NCI-H526 treated with DMSO at 0.1 percent for 48 hours (cell line): Measurements from ENCODE around the gene ARHGAP23.
"Not testable (repeated sequence)": the region's sequence is repeated elsewhere in the genome, so short reads cannot be mapped to it uniquely, and the experiment has no call there.

ENCODE experiments used
- DNase-seq: peaks from one replicate; lab custom pipeline; 2025; lab: John Stamatoyannopoulos, UW

ARHGAP23 gene

DNA sequence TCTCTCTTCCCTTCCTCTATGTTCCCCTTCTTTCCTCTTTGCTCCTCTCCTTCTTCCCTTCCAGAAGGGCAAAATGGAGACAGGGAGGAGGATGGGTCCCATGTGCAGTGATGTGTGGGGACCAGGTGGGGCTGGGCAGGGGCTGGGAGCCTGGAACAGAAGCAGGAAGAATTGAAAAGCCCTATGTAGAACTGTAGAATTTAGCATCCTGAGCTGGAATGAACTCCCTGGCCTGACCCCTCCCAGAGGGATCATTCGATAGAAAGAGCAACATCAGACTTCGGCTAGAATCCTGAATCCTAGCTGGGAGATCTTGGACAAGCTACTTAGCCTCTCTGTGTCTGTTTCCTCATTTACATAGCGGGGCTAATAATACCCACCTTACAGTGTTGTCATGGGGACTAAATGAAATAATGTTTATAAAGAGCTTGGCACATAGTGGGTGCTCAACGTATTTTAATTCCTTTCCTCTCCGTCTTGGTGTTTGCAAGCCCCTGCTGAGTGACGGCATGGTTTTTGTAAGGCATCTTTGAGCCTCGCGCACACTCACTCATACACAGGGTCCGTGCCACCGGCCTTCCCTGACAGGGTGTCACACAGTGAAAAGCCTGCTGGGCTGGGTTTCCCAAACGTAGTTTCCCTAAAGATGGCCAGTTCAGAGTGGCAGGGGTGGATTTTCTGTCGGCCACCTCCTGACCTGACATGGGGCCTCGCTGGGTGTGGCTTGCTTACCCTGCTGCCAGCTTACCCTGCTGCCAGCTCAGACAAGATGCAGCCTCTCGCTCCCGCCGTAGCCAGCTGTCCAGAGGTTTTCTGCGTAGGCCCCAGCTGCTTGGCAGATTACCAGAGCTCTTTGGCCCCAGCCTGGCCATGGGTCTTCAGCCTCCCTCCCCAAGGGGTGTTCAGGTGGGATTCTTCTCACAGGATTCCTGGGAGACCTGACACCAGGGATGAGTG lies 6.1 kb upstream of the ARHGAP23 start:
- DNase-seq, result no peak

DNA sequence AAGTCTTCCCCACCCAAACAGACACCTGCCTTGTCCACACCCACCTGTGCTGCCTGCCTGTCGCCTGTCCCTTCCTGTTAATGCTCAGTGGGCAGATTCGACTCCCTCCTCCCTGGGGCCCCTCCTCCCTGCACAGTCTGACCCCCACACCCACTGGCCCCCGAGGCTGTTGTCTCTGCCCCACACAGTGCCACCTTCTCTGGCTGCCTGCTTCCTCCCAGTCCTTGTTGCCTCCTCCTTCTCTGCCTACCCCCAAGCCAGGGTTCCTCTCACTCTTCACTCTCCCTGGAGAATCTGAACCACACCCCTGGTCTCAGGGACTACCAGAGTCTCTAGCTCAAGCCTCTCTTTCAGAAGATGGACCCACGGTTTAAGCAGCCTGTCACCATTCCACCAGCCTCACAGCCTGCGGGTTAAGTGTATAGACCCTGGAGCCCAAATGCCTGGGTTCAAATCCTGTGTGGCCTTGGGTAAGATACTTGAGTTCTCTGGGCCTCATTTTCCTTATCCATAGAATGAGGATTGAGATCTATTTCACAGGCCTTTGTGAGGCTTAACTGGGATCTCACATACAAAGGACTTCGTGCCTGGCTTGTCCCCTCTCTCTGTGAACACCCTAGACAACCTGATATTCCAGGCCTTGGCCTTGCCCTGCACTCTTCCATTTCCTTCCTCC lies 3.8 kb upstream of the ARHGAP23 start:
- DNase-seq, result no peak

DNA sequence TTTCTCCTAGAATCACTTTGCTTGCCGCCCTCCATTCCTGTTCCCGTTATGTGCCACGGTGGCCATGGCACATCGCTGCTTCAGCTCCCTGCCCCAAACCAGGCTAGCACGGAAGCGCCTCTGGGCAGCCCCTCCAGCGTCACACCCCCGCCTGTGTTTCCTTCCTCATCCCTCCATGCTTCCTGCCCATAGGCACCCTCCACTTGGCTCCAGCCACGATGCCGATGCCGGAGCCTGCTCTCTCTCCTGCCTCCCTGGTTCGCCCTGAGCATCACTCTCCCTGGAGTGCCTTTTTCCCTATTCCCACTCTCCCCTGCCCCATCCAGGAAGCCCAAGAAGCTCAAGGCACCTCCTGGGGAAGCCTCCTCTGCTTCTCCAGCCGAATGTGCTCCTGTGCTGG lies 3.2 kb upstream of the ARHGAP23 start:
- no peak for DNase-seq

DNA sequence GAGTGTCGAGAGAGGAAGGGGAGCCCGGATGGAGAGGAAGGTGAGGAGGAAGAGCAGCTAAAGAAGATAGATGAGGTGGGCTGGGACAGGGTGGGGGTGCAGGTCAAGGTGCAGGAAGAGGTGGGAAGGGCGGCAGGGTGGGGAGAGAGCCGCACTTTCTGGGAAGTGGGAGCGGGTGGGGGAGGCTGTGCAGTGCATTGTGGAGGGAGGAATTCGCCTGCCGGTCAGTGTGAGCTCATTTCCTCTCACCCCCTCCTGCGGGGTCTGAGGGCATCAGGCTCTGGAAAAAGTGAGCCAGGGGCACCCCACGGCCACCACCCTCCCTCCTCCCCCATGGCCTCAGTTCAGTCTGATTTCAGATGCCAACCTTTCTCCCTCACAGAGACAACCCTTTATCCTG lies 2.5 kb upstream of the ARHGAP23 start:
- no peak for DNase-seq

DNA sequence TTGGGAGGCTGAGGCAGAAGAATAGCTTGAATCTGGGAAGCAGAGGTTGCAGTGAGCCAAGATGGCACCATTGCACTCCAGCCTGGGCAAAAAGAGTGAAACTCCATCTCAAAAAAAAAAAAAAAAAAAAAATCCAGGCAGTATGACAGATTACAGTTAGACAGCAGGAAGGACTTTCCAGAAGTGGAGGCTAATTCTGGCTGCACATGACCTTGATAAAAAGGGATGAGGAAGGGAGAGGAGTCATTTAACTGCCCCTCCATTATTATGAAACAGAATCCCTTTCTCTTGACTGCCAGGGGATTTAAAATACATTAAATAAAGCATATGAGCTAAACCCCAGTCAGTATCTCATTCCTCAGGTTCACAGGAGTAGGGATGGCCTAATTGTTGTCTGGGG lies 1.8 kb upstream of the ARHGAP23 start:
- DNase-seq, result no peak

DNA sequence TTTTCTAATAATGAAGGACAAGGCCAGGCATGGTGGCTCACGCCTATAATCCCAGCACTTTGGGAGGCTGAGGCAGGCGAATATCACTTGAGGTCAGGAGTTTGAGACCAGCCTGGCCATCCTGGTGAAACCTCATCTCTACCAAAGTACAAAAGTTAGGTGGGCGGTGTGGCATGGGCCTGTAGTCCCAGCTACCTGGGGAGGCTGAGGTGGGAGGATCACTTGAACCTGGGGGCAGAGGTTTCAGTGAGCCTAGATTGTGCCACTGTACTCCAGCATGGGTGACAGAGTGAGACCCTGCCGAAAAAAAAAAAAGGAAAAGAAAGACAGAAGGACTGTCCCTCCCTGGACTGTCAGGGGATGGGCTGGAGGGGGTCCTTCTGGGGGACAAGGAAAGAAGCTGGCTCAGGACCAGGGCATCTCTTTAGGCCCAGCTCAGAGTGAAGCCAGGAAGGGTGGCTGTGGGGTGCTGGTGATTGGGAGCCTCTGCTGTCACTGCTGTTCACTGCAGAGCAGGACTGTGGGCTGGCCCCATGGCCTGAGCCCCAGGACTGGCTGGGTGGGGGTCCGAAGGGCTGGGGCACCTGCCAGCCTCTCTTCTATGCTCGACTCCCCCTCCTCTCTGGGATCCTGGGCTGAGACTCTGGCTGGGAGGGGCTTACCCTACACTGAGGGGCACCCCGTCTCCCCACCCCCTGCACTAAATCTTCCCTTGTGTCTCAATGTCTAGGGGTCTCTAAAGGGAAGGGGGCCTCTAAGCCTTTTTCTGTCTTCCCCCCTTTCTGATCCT lies 909 bp upstream of the ARHGAP23 start:
- no peak for DNase-seq

DNA sequence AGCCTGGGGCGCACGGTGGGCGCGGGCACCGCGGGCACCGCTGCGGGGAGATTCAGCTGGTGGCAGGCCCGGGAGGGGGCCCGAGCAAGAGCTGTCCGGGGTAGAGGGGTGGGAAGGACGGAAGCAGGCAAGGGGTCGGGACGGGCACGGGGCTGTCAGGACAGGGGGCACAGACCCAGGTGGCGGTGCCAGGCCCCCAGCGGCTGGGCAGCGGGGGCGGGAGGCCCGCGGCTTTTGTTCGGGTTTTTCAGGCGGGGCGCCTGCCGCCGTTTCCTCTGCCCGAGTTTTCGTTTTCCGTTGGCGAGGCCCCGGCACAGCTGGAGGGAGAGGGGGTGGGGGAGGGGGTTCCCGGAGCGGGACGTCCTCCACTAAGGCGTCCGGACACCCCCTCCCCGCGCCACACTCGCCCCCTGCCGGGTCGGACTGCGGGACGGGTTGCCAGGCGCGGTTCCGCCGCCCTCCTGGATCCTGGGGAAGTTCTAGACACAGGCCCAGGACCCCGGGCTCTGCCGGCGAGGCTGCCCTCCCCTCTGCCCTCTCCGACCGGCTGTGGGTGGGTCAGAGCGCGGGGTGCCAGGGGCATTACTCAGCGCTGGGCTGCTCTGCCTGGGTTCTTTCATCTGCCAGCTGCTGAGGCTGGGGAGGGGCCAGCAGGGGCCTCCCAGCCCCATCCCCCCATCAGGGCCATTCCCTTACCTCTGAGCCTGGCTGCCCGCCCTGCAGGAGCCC lies 543 bp downstream of the ARHGAP23 start:
- no peak for DNase-seq

DNA sequence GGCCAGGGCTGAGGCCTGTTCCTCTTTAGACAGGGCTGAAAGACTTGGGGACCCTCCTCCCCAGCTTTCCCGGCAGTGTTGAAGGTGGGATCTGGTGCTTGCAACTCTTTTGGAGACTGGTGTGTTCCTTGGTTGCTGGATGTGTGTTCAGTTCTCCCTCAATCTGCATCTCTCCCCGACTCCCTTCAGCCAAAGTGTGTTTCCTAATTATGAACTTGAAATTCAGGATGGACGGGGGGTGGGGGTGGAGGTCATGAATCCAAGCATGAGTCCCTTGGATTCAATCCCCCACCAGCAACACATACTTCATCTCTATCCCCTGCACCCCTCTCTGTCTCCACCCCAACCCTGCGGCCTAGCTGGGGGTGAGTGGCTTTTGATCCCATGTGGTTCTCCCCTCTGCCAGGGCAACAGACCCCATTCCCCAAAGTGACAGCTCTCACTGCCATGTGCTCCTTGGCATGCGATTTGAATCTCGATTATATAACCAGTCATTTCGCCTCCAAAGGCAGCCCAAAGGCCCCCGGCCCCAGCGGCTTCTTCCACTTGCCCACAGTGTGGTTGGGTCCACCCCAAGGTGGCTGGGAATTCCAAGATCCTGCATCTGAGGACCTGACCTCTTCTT lies 1.3 kb downstream of the ARHGAP23 start:
- DNase-seq, result no peak

DNA sequence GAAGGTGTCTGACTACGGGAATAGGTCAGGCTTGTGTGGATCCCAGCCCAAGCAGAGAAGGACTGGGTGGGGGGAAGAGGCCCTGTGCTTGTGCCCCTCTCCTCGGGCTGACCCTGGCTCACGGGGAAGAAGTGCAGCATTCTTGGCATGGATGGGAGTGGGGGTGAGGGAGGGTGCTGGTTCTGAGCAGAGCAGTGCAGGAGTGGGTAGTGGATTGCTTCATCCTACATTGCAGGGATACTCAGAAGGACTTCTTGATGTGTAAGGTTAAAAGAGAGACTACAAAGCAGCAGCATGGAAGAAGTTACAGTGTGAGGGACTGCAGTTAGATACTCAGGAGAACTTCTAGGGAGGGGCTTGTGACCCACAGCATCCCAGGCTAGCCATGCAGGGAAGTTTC lies 2.1 kb downstream of the ARHGAP23 start:
- no peak for DNase-seq

DNA sequence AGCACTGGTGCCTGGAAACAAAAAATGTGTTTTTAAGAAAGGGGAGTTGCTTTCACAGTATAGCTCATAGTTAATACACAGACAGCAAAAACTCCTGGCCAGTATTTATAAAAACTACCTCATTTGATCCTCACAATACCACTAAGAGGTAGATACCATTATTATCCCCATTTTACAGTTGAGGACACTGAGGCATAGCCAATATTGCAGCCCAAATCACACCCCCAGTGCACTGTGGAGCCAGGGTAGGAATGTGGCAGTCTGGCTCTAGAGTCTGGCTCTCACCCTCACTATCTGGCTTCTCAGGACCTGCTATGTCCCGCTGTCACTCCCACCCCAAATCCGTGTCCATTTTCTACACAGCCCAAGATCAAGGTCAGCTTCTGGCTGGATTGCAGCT lies 2.6 kb downstream of the ARHGAP23 start:
- DNase-seq, result no peak

DNA sequence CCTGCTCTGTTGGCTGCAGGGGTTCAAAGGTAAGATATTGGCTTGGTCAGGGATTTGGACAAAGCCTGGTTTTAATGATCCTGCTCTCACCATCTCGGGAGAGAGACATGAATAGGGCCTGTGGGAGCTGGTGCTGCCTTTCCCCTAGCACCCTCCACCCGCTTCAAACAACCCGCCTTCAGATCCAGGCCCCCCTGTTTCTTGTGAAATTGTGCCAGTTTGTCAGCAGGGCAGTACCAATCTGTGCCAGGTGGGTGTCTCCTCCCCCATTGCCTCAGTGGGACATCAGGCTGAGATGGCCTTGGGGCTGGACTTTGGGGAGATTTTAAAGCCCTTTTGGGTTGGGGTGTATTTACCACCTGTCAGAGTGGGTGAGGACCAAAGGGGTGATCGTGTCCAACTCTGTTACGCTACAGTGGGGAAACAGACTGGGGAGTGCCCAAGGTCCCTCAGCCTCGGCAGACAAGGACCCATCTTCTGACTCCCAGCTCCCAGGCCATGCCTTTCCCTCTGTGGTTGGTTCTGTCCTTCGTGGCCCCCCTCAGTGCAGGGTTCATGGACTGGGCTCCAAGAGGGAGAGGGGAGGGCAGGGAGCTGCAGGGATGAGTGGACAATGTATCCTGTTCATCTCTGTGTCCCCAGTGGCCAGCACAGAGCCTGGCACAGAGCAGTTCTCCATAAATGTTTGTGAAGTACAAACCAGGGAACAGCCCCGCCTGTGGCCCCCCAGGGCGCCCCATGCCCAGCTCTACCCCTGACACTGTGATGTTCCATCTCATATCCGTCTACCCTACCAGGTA lies 3.3 kb downstream of the ARHGAP23 start:
- DNase-seq, result no peak

DNA sequence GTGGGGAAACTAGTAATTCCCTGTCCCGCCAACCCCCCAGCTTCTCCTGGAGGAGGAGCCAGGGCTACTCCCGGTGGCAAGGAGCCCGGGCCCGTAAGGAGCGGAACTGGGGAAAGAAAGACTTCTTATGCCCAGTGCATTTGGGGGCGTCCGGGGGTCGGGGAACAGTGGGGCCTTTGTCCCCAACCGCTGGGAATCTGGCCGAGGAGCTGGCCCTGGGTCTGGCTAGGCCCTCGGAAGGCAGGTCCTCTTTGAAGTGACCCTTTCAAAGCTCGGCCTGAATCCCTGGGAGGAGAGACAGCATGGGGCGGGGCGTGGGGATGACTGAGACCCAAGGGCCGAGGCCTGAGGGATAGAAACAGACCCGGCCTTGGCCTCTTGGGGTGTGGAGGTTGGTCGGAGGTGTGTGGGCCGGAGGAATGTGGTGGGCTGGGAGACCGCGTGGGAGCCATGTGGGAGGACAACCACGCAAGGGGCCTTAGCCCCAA lies 6.0 kb downstream of the ARHGAP23 start:
- DNase-seq, result no peak

DNA sequence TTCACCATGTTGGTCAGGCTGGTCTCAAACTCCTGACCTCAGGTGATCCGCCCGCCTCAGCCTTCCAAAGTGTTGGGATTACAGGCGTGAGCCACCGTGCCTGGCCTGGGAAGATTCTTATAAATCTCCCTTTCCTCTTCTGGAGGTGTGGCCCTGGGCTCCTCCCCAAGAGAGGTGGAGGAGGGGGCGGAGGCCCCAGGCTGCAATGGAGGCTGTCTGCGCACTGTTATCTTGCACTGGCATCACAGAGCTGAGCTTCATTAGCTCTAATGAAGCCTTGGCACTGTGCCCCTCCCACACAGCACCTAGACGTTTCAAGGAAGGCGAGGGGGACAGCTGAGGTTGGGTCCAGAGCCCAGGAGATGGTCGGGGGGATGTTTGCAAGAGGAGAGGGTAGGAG lies 7.5 kb downstream of the ARHGAP23 start:
- DNase-seq, result no peak

DNA sequence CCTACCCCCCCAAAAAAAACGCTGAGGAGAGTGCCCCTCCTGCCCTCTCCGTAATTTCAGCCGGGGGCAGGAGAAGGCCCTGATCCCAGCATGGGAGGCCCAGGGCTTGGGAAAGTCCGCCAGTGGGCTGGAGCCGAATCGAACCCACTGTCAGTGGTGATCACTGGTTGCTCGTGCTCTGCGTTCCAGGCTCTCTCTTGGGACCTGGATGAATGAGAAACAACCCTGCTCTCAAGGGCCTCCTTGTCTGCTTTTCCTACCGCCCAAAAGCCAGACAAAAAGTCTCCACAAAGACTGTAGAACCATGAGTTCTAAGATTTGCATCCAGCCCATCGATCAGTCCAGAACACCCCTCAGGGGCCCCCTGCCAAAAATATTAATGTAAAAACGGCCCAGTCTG lies 8.1 kb downstream of the ARHGAP23 start:
- DNase-seq, result no peak

DNA sequence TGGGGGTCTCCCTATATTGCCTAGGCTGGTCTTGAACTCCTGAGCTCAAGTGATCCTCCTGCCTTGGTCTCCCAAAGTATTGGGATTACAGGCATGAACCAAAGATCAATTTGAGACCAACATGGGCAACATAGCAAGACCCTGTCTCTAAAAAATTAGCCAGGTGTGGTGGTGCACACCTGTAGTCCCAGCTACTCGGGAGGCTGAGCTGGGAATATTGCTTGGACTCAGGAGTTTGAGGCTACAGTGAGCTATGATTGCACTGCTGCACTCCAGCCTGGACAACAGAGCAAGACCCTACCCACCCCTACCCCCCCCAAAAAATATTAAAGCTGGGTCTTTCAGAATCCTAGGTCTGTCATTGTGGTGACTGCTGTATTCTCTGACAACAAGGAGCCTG lies 9.0 kb downstream of the ARHGAP23 start:
- not testable (repeated sequence) for DNase-seq

DNA sequence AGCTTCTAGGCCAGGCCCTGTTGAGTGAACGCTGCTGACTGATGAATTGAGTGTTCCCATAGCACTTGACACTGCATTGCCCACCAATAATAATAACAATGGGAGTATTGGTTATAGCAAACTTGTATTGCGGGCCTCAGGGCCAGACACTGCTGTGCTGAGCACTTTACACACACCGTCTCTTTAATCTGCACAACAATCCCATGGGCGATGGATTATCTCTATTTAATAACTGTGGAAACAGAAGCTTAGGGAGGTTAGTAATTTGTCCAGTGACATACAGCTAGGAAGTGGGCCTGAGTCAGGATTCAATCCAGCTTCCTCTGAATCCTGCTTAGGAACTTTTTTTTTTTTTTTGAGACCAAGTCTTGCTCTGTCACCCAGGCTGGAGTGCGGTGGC lies 11.2 kb downstream of the ARHGAP23 start:
- no peak for DNase-seq

DNA sequence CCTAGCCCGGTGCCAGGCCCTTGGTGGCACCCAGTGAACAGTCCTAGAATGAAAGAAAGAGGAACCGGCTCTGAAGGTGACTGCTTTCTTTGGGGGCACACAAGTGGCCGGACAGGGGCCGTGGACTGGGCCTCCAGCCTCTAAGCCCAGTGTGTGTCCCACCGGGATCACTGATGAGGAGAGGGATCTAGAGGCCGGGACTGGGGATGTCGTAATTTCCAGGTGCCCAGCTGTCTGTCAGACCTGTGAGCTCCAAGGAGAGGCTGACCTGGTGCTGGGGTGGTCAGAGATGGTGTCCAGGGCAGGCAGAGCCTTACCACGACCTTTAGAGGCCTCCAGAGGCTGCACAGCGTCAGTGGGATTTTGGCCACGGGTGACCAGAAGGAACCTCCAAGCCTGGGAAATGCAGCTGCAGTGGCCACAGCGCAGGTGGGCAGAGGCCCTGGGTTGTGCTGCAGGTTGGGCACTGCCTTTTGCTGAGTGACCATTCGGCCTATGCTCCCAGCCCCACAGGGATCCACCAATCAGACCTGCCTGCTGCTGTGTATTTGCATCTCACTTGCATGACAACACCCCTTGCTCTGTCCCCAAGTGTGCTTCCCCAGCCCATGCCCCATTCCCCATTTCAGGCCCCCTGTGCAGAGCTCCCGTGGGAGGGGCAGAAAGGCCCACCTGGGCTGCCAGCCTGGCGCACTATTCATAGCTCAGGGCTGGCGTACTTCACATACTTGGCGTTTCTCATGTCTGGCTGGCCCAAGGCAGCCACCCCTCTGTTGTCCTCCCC lies 12.5 kb downstream of the ARHGAP23 start:
- no peak for DNase-seq

DNA sequence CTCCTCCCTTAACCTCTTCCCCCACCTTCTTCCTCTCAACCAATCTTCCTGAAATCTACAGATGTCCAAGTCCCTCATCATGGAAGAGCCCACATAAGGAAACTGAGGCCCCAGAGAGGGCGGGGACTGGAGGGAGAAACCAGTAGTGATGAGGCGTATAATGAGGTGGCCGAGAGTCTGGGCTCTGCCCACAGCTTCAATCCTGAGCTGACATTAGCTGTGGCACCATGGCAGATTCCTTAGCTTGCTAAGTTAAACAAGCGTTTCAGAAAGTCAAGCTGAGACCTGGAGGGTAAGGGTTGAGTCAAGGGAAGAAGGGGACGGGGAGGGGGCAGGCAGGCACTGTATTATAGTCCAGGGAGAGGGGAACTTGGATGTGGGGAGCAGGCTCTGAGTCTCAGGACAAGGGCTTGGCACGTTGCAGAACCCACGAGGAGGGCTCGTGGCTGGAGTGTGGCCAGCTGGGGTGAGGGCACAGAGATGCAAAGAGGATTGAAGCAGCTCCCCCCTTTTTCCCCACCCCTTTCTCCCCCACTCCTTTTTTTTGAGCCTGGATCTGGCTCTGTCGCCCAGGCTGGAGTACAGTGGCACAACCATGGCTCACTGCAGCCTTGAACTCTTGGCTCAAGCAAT lies 13.3 kb downstream of the ARHGAP23 start:
- DNase-seq, result no peak

DNA sequence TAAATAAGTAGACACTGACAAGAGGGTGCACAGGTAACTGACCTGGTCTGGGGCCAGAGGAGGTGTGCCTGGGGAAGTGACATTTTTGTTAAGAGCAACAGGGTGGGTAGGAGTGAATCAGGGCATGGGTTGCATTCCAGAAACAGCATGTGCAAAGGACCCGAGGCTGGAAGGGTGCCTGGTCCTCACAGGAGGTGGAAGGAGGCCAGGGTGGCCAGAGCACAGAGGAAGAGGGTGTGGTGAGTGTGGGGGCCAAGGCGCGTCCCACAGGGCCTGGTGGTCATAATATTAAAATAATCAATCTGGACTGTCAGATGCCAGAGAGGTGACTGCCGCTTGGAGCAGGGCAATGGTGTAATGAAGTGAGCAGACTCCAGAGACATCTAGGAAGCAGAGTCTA lies 14.3 kb downstream of the ARHGAP23 start:
- no peak for DNase-seq
